ENCODE data around the gene TSEN54.

The TSEN54 gene

GRCh38 chr17:75476752-75477489, 39.4 kb upstream of the TSEN54 start:
- TF ChIP-seq TAF1 (IDR thresholded peaks at IDR 0.05; ENCODE audit: low read depth) (no peak), ZBTB7A (IDR thresholded peaks at IDR 0.05; ENCODE audit: low read depth) (no peak), NFIC (IDR thresholded peaks at IDR 0.05) (no peak), YY1 (IDR thresholded peaks at IDR 0.05; ENCODE audit: low read depth) (no peak), TEAD4 (IDR thresholded peaks at IDR 0.05) (no peak), REST (IDR thresholded peaks at IDR 0.05; ENCODE audit: low read depth) (no peak), FOXM1 (IDR thresholded peaks at IDR 0.05; ENCODE audit: borderline replicate concordance, low read depth) (no peak), EP300 (IDR thresholded peaks at IDR 0.05; ENCODE audit: borderline replicate concordance) (no peak), EGR1 (IDR thresholded peaks at IDR 0.05) (no peak), TCF12 (IDR thresholded peaks at IDR 0.05; ENCODE audit: low read depth) (no peak), RAD21 (IDR thresholded peaks at IDR 0.05; ENCODE audit: low read depth) (no peak), MAX (IDR thresholded peaks at IDR 0.05) (no peak), CEBPB (IDR thresholded peaks at IDR 0.05) (no peak), CREB1 (IDR thresholded peaks at IDR 0.05; ENCODE audit: low read depth) (no peak)
- TF ChIP-seq, protein P1, sequence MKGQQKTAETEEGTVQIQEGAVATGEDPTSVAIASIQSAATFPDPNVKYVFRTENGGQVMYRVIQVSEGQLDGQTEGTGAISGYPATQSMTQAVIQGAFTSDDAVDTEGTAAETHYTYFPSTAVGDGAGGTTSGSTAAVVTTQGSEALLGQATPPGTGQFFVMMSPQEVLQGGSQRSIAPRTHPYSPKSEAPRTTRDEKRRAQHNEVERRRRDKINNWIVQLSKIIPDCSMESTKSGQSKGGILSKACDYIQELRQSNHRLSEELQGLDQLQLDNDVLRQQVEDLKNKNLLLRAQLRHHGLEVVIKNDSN (IDR thresholded peaks at IDR 0.05): no peak

- TF ChIP-seq NFIC (IDR thresholded peaks at IDR 0.05) (no peak), ZBTB7A (IDR thresholded peaks at IDR 0.05; ENCODE audit: low read depth) (no peak), TEAD4 (IDR thresholded peaks at IDR 0.05) (no peak), TCF12 (IDR thresholded peaks at IDR 0.05; ENCODE audit: low read depth) (no peak), EGR1 (IDR thresholded peaks at IDR 0.05) (no peak), CEBPB (IDR thresholded peaks at IDR 0.05) (no peak), RAD21 (IDR thresholded peaks at IDR 0.05; ENCODE audit: low read depth) (no peak), TAF1 (IDR thresholded peaks at IDR 0.05; ENCODE audit: low read depth) (no peak), CREB1 (IDR thresholded peaks at IDR 0.05; ENCODE audit: low read depth) (no peak), YY1 (IDR thresholded peaks at IDR 0.05; ENCODE audit: low read depth) (no peak), MAX (IDR thresholded peaks at IDR 0.05) (no peak), EP300 (IDR thresholded peaks at IDR 0.05; ENCODE audit: borderline replicate concordance) (no peak), REST (IDR thresholded peaks at IDR 0.05; ENCODE audit: low read depth) (no peak), FOXM1 (IDR thresholded peaks at IDR 0.05; ENCODE audit: borderline replicate concordance, low read depth) (no peak)
- TF ChIP-seq, protein P1 (IDR thresholded peaks at IDR 0.05): no peak
Measured at GRCh38 chr17:75478508-75478907, 37.8 kb upstream of the TSEN54 start.

DNA sequence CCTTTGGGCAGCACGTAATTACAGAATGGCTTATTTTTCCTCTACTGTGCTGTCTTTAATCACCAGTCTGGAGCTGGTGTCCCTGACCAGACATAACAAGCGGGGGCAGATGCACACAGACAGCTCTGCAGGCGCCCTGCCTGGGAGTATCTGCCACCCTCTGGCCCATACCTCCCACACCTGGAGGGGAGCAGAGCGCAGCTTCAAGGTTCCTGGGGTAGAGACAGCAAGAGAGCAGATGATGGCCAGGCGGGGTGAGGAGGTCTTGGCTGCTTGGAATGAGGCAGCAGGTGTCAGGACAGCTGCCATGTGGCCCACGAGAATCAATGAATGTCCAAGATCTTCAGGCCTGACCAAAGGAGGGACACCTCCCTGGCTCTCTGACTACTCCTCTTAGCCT, 36.0 kb upstream of the TSEN54 start:
- TF ChIP-seq REST (IDR thresholded peaks at IDR 0.05; ENCODE audit: low read depth) (no peak), TAF1 (IDR thresholded peaks at IDR 0.05; ENCODE audit: low read depth) (no peak), CREB1 (IDR thresholded peaks at IDR 0.05; ENCODE audit: low read depth) (no peak), ZBTB7A (IDR thresholded peaks at IDR 0.05; ENCODE audit: low read depth) (no peak), TCF12 (IDR thresholded peaks at IDR 0.05; ENCODE audit: low read depth) (no peak), EP300 (IDR thresholded peaks at IDR 0.05; ENCODE audit: borderline replicate concordance) (no peak), YY1 (IDR thresholded peaks at IDR 0.05; ENCODE audit: low read depth) (no peak), RAD21 (IDR thresholded peaks at IDR 0.05; ENCODE audit: low read depth) (no peak)
- TF ChIP-seq, protein P1 (IDR thresholded peaks at IDR 0.05): no peak

Measured in Ishikawa (cell line).